ENCODE data around the gene SNRNP70. TPM values are rescaled to one million over a fixed set of nuclear protein-coding genes. Genes with fewer than 3 reads are reported as not detected.

The SNRNP70 gene
- total and polyA plus RNA-seq, 9 donors: 133 to 366 (median 252) TPM

- no peak for TF ChIP-seq EP300 (IDR thresholded peaks at IDR 0.05)
- no peak for TF ChIP-seq POLR2A (IDR thresholded peaks at IDR 0.05)
- TF ChIP-seq, protein P1, sequence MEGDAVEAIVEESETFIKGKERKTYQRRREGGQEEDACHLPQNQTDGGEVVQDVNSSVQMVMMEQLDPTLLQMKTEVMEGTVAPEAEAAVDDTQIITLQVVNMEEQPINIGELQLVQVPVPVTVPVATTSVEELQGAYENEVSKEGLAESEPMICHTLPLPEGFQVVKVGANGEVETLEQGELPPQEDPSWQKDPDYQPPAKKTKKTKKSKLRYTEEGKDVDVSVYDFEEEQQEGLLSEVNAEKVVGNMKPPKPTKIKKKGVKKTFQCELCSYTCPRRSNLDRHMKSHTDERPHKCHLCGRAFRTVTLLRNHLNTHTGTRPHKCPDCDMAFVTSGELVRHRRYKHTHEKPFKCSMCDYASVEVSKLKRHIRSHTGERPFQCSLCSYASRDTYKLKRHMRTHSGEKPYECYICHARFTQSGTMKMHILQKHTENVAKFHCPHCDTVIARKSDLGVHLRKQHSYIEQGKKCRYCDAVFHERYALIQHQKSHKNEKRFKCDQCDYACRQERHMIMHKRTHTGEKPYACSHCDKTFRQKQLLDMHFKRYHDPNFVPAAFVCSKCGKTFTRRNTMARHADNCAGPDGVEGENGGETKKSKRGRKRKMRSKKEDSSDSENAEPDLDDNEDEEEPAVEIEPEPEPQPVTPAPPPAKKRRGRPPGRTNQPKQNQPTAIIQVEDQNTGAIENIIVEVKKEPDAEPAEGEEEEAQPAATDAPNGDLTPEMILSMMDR (IDR thresholded peaks at IDR 0.05): no peak
- WGBS, 3 donors: 30 to 40% (median 37%) methylated on average over 4 of the region's 4 CpGs
- Histone ChIP-seq H3K9me3 (no peaks in the 10 kb centered on the region), H3K36me3 (no peaks in the 10 kb centered on the region), H3K4me1 (ENCODE audit: insufficient read depth) (peaks cover 3% of the 10 kb centered on the region), H3K27ac (peak overlapping the region in 1 of 2 donors; percentile 20), H3K4me3 (no peak overlapping the region), H3K27me3 (no peaks in the 10 kb centered on the region)
- no peak for DNase-seq
- intact Hi-C loops (cut with DNase I): no loop called here
Observed at GRCh38 chr19:49155820-49156346, 70.6 kb downstream of the SNRNP70 start.

DNA sequence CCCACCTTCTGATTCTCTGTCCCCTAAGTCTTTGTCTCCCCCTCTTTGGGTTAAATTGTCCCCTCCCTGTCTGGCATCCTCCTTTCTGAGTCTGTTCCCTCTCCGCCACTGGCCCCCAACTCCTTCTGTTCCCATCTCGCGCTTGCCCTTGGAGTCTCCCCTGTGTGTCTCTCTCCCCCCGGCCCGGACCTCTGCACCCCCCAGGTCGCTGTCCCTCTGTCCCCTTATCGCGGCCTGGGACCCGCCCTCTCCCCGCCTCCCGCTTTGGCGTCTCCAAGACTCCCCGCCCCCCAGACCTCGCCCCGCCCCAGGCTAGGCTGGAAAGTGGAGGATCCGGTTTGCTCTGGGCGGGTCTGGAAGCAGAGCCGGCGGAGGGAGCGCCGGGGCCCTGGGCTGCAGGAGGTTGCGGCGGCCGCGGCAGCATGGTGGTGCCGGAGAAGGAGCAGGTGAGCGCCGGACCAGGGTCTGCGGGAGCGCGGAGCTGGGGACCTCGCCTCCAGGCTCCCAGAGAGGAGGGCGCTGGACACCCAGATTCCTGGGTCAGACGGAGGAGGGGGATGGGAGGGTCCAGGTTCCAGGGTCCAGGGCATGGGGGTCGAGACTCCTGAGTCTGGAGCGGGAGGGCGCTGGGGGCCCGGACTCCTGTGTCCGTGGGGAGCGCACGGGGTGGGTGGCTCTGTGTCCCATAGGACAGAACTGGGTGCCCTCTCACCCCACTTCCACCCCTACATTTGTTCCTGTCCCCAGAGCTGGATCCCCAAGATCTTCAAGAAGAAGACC, 72.4 kb downstream of the SNRNP70 start, which contains the start of gene TRPM4:
Gene TRPM4 (plus strand): TSS at position 348 of the 780 bp plus-strand sequence. CDS start 75 bp downstream, at position 423.
- Histone ChIP-seq H3K27ac (no peak within 1 kb of the TSS), H3K4me1 (ENCODE audit: insufficient read depth) (peaks cover 3% of the 10 kb centered on the region), H3K9me3 (no peaks in the 10 kb centered on the region), H3K4me3 (peak within 1 kb of the TSS; percentile 58), H3K36me3 (no peaks in the 10 kb centered on the region), H3K27me3 (no peaks in the 10 kb centered on the region)
- TF ChIP-seq, protein P1 (IDR thresholded peaks at IDR 0.05): no peak
- TF ChIP-seq POLR2A (IDR thresholded peaks at IDR 0.05) (no peak), EP300 (IDR thresholded peaks at IDR 0.05) (no peak)
- peak; percentile 30 to 78 (median 74) for DNase-seq
- intact Hi-C loops (cut with DNase I): no loop called here
- 1 to 2% (median 1%) methylated on average over 25 to 41 of the region's 41 CpGs for WGBS, 3 donors

Small RNAs within 50 kb of the gene (small RNA-seq; reads per million reads assigned to genes)
- not detected for gene RN7SL708P

Other genes with a start within 250 kb of the SNRNP70 start
- gene HSD17B14, start 249.0 kb upstream of the SNRNP70 start, total RNA-seq: 10 to 100 TPM; 22.9 to 82.8 (median 46.1) TPM
- 10 to 100 TPM; 10.6 to 78.7 TPM for gene HSD17B14, start 249.0 kb upstream of the SNRNP70 start, polyA plus RNA-seq
- 10 to 100 TPM; 18.3 to 96.5 (median 52.7) TPM for gene PLEKHA4, start 216.8 kb upstream of the SNRNP70 start, total RNA-seq
- gene PLEKHA4, start 216.8 kb upstream of the SNRNP70 start, polyA plus RNA-seq: 10 to 100 TPM; 18.8 to 50.9 TPM
- gene PPP1R15A, start 213.0 kb upstream of the SNRNP70 start, total RNA-seq: 100 to 1,000 TPM in 1 of 7 donors, 10 to 100 TPM in 6; 22.8 to 156 (median 40.1) TPM
- gene PPP1R15A, start 213.0 kb upstream of the SNRNP70 start, polyA plus RNA-seq: 10 to 100 TPM; 63.2 to 66.2 TPM
- gene TULP2, start 186.7 kb upstream of the SNRNP70 start, total RNA-seq: 1 to 10 TPM in 5 of 7 donors, not detected in 2; 1.8 to 3.3 (median 2.5) TPM
- under 1 TPM; 0.35 to 0.40 TPM for gene TULP2, start 186.7 kb upstream of the SNRNP70 start, polyA plus RNA-seq
- 100 to 1,000 TPM; 128 to 249 (median 189) TPM for gene NUCB1, start 185.1 kb upstream of the SNRNP70 start, total RNA-seq
- 100 to 1,000 TPM; 141 to 230 TPM for gene NUCB1, start 185.1 kb upstream of the SNRNP70 start, polyA plus RNA-seq
- under 1 TPM in 4 of 7 donors, not detected in 3; 0.28 to 0.78 (median 0.68) TPM for gene DHDH, start 151.8 kb upstream of the SNRNP70 start, total RNA-seq
- under 1 TPM in 1 of 2 donors, not detected in 1; 0.52 TPM for gene DHDH, start 151.8 kb upstream of the SNRNP70 start, polyA plus RNA-seq
- gene BAX, start 130.6 kb upstream of the SNRNP70 start, total RNA-seq: 10 to 100 TPM; 10.6 to 57.7 (median 45.9) TPM
- gene BAX, start 130.6 kb upstream of the SNRNP70 start, polyA plus RNA-seq: 10 to 100 TPM; 14.6 to 48.1 TPM
- gene FTL, start 120.1 kb upstream of the SNRNP70 start, total RNA-seq: 1,000 to 10,000 TPM; 1,608 to 2,908 (median 2,022) TPM
- 1,000 to 10,000 TPM; 2,697 to 3,617 TPM for gene FTL, start 120.1 kb upstream of the SNRNP70 start, polyA plus RNA-seq
- 10 to 100 TPM; 16.3 to 33.6 (median 29.0) TPM for gene GYS1, start 92.1 kb upstream of the SNRNP70 start, total RNA-seq
- gene GYS1, start 92.1 kb upstream of the SNRNP70 start, polyA plus RNA-seq: 10 to 100 TPM; 17.0 to 32.5 TPM
- 100 to 1,000 TPM in 1 of 7 donors, 10 to 100 TPM in 6; 44.8 to 101 (median 56.6) TPM for gene RUVBL2, start 91.6 kb upstream of the SNRNP70 start, total RNA-seq
- 10 to 100 TPM; 11.4 to 53.1 TPM for gene RUVBL2, start 91.6 kb upstream of the SNRNP70 start, polyA plus RNA-seq
- gene LHB, start 68.4 kb upstream of the SNRNP70 start, total RNA-seq: not detected
- gene LHB, start 68.4 kb upstream of the SNRNP70 start, polyA plus RNA-seq: not detected
- gene CGB3, start 61.1 kb upstream of the SNRNP70 start, total RNA-seq: not detected
- gene CGB3, start 61.1 kb upstream of the SNRNP70 start, polyA plus RNA-seq: not detected
- not detected for gene CGB2, start 53.6 kb upstream of the SNRNP70 start, total RNA-seq
- gene CGB2, start 53.6 kb upstream of the SNRNP70 start, polyA plus RNA-seq: not detected
- not detected for gene CGB1, start 48.6 kb upstream of the SNRNP70 start, total RNA-seq
- not detected for gene CGB1, start 48.6 kb upstream of the SNRNP70 start, polyA plus RNA-seq
- not detected for gene CGB5, start 41.6 kb upstream of the SNRNP70 start, total RNA-seq
- not detected for gene CGB5, start 41.6 kb upstream of the SNRNP70 start, polyA plus RNA-seq
- under 1 TPM in 1 of 7 donors, not detected in 6; 0.46 TPM for gene CGB8, start 36.3 kb upstream of the SNRNP70 start, total RNA-seq
- gene CGB8, start 36.3 kb upstream of the SNRNP70 start, polyA plus RNA-seq: not detected
- gene CGB7, start 27.7 kb upstream of the SNRNP70 start, total RNA-seq: not detected
- under 1 TPM in 1 of 2 donors, not detected in 1; 0.15 TPM for gene CGB7, start 27.7 kb upstream of the SNRNP70 start, polyA plus RNA-seq
- under 1 TPM in 3 of 7 donors, not detected in 4; 0.23 to 0.46 (median 0.27) TPM for gene NTF4, start 20.6 kb upstream of the SNRNP70 start, total RNA-seq
- under 1 TPM in 1 of 2 donors, not detected in 1; 0.13 TPM for gene NTF4, start 20.6 kb upstream of the SNRNP70 start, polyA plus RNA-seq
- gene KCNA7, start 12.8 kb upstream of the SNRNP70 start, total RNA-seq: not detected
- gene KCNA7, start 12.8 kb upstream of the SNRNP70 start, polyA plus RNA-seq: not detected
- 1 to 10 TPM; 6.6 to 9.8 (median 8.5) TPM for gene LIN7B, start 28.9 kb downstream of the SNRNP70 start, total RNA-seq
- gene LIN7B, start 28.9 kb downstream of the SNRNP70 start, polyA plus RNA-seq: 1 to 10 TPM in 1 of 2 donors, under 1 TPM in 1; 0.82 to 8.9 TPM
- 1 to 10 TPM in 1 of 7 donors, under 1 TPM in 3, not detected in 3; 0.45 to 1.5 (median 0.46) TPM for gene C19orf73, start 33.7 kb downstream of the SNRNP70 start, total RNA-seq
- gene C19orf73, start 33.7 kb downstream of the SNRNP70 start, polyA plus RNA-seq: under 1 TPM in 1 of 2 donors, not detected in 1; 0.42 TPM
- 1 to 10 TPM in 6 of 7 donors, under 1 TPM in 1; 0.72 to 6.1 (median 3.2) TPM for gene PPFIA3, start 34.1 kb downstream of the SNRNP70 start, total RNA-seq
- gene PPFIA3, start 34.1 kb downstream of the SNRNP70 start, polyA plus RNA-seq: 1 to 10 TPM in 1 of 2 donors, under 1 TPM in 1; 0.55 to 5.8 TPM
- 1 to 10 TPM in 5 of 7 donors, under 1 TPM in 2; 0.36 to 3.0 (median 2.1) TPM for gene HRC, start 69.9 kb downstream of the SNRNP70 start, total RNA-seq
- 10 to 100 TPM in 1 of 2 donors, 1 to 10 TPM in 1; 4.0 to 10.5 TPM for gene HRC, start 69.9 kb downstream of the SNRNP70 start, polyA plus RNA-seq
- 10 to 100 TPM in 2 of 7 donors, 1 to 10 TPM in 5; 1.2 to 12.2 (median 8.2) TPM for gene TRPM4, start 72.3 kb downstream of the SNRNP70 start, total RNA-seq
- 1 to 10 TPM; 1.1 to 5.1 TPM for gene TRPM4, start 72.3 kb downstream of the SNRNP70 start, polyA plus RNA-seq
- gene SLC6A16, start 239.7 kb downstream of the SNRNP70 start, total RNA-seq: 1 to 10 TPM; 1.8 to 9.3 (median 4.6) TPM
- 1 to 10 TPM; 3.3 to 5.3 TPM for gene SLC6A16, start 239.7 kb downstream of the SNRNP70 start, polyA plus RNA-seq
- 10 to 100 TPM in 1 of 7 donors, 1 to 10 TPM in 6; 1.5 to 11.6 (median 5.4) TPM for gene CD37, start 250.0 kb downstream of the SNRNP70 start, total RNA-seq
- gene CD37, start 250.0 kb downstream of the SNRNP70 start, polyA plus RNA-seq: 10 to 100 TPM in 1 of 2 donors, 1 to 10 TPM in 1; 3.5 to 21.5 TPM

Measured in ovary (tissue), 9 donors.